ENCODE data around the gene NTHL1.

Gene NTHL1

DNA sequence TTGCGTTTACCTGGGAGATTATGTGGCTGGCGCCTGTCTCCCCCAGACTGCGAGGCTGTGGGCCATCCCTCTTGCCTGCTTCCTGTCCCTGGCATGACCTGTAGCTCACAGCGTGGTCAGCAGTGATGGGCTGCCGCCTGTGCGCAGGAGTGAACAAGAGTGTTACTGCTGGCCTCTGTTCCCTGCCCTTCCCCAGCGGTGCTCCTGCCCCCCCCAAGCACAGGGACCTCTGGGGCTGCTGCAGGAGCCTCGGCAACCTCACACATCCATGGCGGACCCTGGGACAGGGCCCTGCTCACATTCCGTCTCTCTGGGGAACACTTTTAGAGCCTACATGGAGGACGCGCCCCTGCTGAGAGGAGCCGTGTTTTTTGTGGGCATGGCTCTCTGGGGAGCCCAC is 10.8 kb upstream of the NTHL1 start:
- no peak overlapping the region for H3K4me3 ChIP-seq (ENCODE audit: control insufficient read depth, low read depth, low read length)
- TF ChIP-seq, protein P1, sequence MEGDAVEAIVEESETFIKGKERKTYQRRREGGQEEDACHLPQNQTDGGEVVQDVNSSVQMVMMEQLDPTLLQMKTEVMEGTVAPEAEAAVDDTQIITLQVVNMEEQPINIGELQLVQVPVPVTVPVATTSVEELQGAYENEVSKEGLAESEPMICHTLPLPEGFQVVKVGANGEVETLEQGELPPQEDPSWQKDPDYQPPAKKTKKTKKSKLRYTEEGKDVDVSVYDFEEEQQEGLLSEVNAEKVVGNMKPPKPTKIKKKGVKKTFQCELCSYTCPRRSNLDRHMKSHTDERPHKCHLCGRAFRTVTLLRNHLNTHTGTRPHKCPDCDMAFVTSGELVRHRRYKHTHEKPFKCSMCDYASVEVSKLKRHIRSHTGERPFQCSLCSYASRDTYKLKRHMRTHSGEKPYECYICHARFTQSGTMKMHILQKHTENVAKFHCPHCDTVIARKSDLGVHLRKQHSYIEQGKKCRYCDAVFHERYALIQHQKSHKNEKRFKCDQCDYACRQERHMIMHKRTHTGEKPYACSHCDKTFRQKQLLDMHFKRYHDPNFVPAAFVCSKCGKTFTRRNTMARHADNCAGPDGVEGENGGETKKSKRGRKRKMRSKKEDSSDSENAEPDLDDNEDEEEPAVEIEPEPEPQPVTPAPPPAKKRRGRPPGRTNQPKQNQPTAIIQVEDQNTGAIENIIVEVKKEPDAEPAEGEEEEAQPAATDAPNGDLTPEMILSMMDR (conservative IDR thresholded peaks at IDR 0.05; ENCODE audit: control insufficient read depth, insufficient read depth, low read depth, low read length), result no peak

GRCh38 chr16:2057438-2057837 is 9.8 kb upstream of the NTHL1 start:
- TF ChIP-seq, protein P1 (conservative IDR thresholded peaks at IDR 0.05; ENCODE audit: control insufficient read depth, insufficient read depth, low read depth, low read length), result no peak

More for the DNA sequence above, 10.8 kb upstream of the NTHL1 start:
- DNase-seq (ENCODE audit: low read depth), result no peak

DNA sequence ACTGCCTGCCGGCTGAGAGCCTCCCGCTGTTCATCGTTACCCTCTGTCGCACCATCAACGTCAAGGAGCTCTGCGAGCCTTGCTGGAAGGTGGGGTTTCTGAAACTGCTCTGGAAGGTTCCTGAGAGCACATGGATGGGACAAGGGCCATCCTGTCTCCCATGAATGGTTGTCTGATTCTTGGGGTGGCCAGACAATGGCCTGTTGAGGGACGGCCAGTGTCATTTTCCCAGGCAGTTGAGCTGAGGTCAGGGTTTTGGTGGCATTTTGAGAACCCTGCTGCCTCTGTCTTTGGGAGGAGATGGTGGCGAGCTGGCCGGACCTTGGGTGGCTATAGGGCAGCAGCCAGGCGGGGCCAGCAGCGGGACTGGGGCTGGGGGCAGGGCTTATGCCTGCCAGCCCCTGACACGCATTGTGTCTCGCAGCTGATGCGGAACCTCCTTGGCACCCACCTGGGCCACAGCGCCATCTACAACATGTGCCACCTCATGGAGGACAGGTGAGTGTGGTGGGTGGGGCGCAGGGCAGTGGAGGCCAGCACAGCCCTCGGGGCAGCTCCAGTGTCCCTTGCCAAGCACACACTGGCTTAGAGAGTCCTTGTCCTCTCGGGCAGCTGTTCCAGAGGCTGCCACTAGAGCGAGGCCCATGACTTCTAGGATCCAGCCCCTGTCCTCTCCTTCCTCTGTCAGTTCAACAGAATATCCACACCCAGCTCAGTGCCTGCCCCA is 9.2 kb upstream of the NTHL1 start:
- TF ChIP-seq, protein P1 (conservative IDR thresholded peaks at IDR 0.05; ENCODE audit: control insufficient read depth, insufficient read depth, low read depth, low read length), result peak; percentile 14
- no peak overlapping the region for H3K4me3 ChIP-seq (ENCODE audit: control insufficient read depth, low read depth, low read length)
- no peak for DNase-seq (ENCODE audit: low read depth)

More at GRCh38 chr16:2057438-2057837, 9.8 kb upstream of the NTHL1 start:
- no peak for DNase-seq (ENCODE audit: low read depth)
- no peak overlapping the region for H3K4me3 ChIP-seq (ENCODE audit: control insufficient read depth, low read depth, low read length)

DNA sequence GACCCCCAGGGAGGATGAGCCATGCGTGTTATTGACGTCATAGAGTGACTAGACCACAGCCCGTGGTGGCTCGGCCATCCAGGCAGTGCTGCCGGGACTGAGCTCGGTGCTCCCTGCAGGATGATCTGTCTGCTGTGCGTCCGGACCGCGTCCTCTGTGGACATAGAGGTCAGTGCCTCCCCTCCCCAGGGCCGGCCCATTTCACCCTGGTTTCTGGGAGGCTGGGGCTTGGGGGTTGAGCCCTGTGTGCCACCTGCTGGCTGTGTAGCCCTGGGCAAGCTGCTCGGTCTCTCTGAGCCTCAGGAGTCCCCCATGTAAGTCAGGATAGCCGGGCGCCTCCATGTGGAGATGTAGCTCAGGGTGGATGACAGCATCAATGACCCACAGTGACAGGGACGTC is 8.4 kb upstream of the NTHL1 start:
- peak; percentile 35 for DNase-seq (ENCODE audit: low read depth)
- no peak overlapping the region for H3K4me3 ChIP-seq (ENCODE audit: control insufficient read depth, low read depth, low read length)
- TF ChIP-seq, protein P1 (conservative IDR thresholded peaks at IDR 0.05; ENCODE audit: control insufficient read depth, insufficient read depth, low read depth, low read length), result peak; percentile 6

- DNase-seq (ENCODE audit: low read depth), result no peak
- TF ChIP-seq, protein P1 (conservative IDR thresholded peaks at IDR 0.05; ENCODE audit: control insufficient read depth, insufficient read depth, low read depth, low read length), result no peak
- H3K4me3 ChIP-seq (ENCODE audit: control insufficient read depth, low read depth, low read length), result no peak overlapping the region
Measured at GRCh38 chr16:2054543-2055245, 7.1 kb upstream of the NTHL1 start.

DNA sequence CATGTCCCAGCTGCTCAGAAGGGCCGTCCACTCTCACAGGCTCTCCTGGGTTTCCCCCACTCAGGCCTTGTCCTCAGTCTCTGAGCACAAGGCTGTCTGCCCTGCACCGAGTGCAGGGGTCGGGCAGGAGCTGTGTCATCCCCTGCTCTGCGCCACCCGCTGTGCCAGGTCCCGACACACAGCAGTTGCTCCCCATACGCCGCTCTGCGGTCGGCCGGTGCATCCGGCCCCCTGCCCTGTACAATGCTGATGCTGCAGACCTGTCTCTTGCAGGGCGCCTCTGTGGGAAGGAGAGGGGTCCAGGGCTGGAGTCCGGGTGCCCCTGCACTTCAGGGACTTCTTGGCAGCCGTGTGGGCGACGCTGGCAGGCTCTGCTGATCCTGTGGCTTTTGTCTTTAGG is 6.3 kb upstream of the NTHL1 start:
- TF ChIP-seq, protein P1 (conservative IDR thresholded peaks at IDR 0.05; ENCODE audit: control insufficient read depth, insufficient read depth, low read depth, low read length), result no peak
- no peak for DNase-seq (ENCODE audit: low read depth)
- no peak overlapping the region for H3K4me3 ChIP-seq (ENCODE audit: control insufficient read depth, low read depth, low read length)
